PFSK-1 (cell line): ENCODE measurements around the gene SLC25A44.

Experiments used
- FOXP2 ChIP-seq: optimal IDR thresholded peaks from 2 replicates; pipeline ENCODE3; 2011; ENCODE audit warnings: borderline replicate concordance, control low read depth, inconsistent platforms; ENCODE audit not compliant: insufficient read depth; ENCODE audit errors: extremely low read length, extremely low read depth
- SIN3A ChIP-seq: IDR thresholded peaks from 2 replicates; pipeline ENCODE4 v1.6.1; 2012; ENCODE audit warnings: mild to moderate bottlenecking, low read length, moderate library complexity, borderline replicate concordance; ENCODE audit not compliant: insufficient read depth

GRCh38 chr1:156246781-156247459, 53.0 kb downstream of the SLC25A44 start:
- TF ChIP-seq SIN3A, result no peak
- no peak for TF ChIP-seq FOXP2
